Measurements from ENCODE around the gene TADA2B. TPM values are rescaled to one million over a fixed set of nuclear protein-coding genes. Genes with fewer than 3 reads are reported as not detected.

TADA2B gene
- total and polyA plus RNA-seq, 2 experiments from 2014 or later, result 3.6 to 11.4 TPM

- no peak for TF ChIP-seq CREB1 (CRISPR knock-in tag; IDR thresholded peaks at IDR 0.05; ENCODE audit: low read depth)
Observed at GRCh38 chr4:7063362-7063761, 20.2 kb downstream of the TADA2B start (continued).

GRCh38 chr4:7066006-7066405 lies 22.8 kb downstream of the TADA2B start:
- ATAC-seq, result no peak
- DNase-seq (ENCODE audit: low spot score), result no peak
- no peaks in the 10 kb centered on the region for H3F3A ChIP-seq (replicated peaks; ENCODE audit: low read depth)
- TF ChIP-seq CTCF (conservative IDR thresholded peaks at IDR 0.05; ENCODE audit: low read depth in 2 of 2), result no peak
- TF ChIP-seq ZNF114 (CRISPR knock-in tag; IDR thresholded peaks at IDR 0.05), result no peak
- TF ChIP-seq CREB1 (CRISPR knock-in tag; IDR thresholded peaks at IDR 0.05; ENCODE audit: low read depth), result no peak
- no peak for TF ChIP-seq ETS1 (IDR thresholded peaks at IDR 0.05)
- no peak for TF ChIP-seq ZNF331 (CRISPR knock-in tag; IDR thresholded peaks at IDR 0.05; ENCODE audit: low read depth)
- no peak for TF ChIP-seq STAT1 (IDR thresholded peaks at IDR 0.05; ENCODE audit: unreplicated experiment)
- TF ChIP-seq EZH2phosphoT487 (IDR thresholded peaks at IDR 0.05; ENCODE audit: unreplicated experiment), result no peak
- no peak for TF ChIP-seq REST (IDR thresholded peaks at IDR 0.05; ENCODE audit: unreplicated experiment)
- TF ChIP-seq, protein P1, sequence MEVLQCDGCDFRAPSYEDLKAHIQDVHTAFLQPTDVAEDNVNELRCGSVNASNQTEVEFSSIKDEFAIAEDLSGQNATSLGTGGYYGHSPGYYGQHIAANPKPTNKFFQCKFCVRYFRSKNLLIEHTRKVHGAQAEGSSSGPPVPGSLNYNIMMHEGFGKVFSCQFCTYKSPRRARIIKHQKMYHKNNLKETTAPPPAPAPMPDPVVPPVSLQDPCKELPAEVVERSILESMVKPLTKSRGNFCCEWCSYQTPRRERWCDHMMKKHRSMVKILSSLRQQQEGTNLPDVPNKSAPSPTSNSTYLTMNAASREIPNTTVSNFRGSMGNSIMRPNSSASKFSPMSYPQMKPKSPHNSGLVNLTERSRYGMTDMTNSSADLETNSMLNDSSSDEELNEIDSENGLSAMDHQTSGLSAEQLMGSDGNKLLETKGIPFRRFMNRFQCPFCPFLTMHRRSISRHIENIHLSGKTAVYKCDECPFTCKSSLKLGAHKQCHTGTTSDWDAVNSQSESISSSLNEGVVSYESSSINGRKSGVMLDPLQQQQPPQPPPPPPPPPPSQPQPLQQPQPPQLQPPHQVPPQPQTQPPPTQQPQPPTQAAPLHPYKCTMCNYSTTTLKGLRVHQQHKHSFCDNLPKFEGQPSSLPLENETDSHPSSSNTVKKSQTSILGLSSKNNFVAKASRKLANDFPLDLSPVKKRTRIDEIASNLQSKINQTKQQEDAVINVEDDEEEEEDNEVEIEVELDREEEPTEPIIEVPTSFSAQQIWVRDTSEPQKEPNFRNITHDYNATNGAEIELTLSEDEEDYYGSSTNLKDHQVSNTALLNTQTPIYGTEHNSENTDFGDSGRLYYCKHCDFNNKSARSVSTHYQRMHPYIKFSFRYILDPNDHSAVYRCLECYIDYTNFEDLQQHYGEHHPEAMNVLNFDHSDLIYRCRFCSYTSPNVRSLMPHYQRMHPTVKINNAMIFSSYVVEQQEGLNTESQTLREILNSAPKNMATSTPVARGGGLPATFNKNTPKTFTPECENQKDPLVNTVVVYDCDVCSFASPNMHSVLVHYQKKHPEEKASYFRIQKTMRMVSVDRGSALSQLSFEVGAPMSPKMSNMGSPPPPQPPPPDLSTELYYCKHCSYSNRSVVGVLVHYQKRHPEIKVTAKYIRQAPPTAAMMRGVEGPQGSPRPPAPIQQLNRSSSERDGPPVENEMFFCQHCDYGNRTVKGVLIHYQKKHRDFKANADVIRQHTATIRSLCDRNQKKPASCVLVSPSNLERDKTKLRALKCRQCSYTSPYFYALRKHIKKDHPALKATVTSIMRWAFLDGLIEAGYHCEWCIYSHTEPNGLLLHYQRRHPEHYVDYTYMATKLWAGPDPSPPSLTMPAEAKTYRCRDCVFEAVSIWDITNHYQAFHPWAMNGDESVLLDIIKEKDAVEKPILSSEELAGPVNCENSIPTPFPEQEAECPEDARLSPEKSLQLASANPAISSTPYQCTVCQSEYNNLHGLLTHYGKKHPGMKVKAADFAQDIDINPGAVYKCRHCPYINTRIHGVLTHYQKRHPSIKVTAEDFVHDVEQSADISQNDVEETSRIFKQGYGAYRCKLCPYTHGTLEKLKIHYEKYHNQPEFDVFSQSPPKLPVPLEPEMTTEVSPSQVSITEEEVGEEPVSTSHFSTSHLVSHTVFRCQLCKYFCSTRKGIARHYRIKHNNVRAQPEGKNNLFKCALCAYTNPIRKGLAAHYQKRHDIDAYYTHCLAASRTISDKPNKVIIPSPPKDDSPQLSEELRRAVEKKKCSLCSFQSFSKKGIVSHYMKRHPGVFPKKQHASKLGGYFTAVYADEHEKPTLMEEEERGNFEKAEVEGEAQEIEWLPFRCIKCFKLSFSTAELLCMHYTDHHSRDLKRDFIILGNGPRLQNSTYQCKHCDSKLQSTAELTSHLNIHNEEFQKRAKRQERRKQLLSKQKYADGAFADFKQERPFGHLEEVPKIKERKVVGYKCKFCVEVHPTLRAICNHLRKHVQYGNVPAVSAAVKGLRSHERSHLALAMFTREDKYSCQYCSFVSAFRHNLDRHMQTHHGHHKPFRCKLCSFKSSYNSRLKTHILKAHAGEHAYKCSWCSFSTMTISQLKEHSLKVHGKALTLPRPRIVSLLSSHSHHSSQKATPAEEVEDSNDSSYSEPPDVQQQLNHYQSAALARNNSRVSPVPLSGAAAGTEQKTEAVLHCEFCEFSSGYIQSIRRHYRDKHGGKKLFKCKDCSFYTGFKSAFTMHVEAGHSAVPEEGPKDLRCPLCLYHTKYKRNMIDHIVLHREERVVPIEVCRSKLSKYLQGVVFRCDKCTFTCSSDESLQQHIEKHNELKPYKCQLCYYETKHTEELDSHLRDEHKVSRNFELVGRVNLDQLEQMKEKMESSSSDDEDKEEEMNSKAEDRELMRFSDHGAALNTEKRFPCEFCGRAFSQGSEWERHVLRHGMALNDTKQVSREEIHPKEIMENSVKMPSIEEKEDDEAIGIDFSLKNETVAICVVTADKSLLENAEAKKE (CRISPR knock-in tag; IDR thresholded peaks at IDR 0.05), result no peak
- TF ChIP-seq JUNB (IDR thresholded peaks at IDR 0.05; ENCODE audit: unreplicated experiment), result no peak
- no peak for TF ChIP-seq POLR2AphosphoS5 (IDR thresholded peaks at IDR 0.05; ENCODE audit: low read depth)
- no peak for TF ChIP-seq NANOG (IDR thresholded peaks at IDR 0.05; ENCODE audit: borderline replicate concordance)
- no peak for TF ChIP-seq EZH2 (IDR thresholded peaks at IDR 0.05; ENCODE audit: low read depth, unreplicated experiment)
- no peak overlapping the region for H2AFZ ChIP-seq
- Mint-ChIP-seq H3K27ac (no peak overlapping the region), H3K4me1 (peaks cover 20% of the 10 kb centered on the region), H3K4me3 (peak overlapping the region; percentile 92), H3K9me3 (no peaks in the 10 kb centered on the region), H3K27me3 (ENCODE audit: insufficient read depth, low read depth, poor library complexity) (peaks cover 17% of the 10 kb centered on the region), H3K36me3 (ENCODE audit: low read depth) (peaks cover 44% of the 10 kb centered on the region)
- peaks cover 46% of the 10 kb centered on the region for H3K79me2 ChIP-seq (replicated peaks; ENCODE audit: insufficient read depth)
- peaks cover 20% of the 10 kb centered on the region; the same call in 1 of the 2 replicates for H3K4me1 ChIP-seq (ENCODE audit: insufficient read depth)
- no peaks in the 10 kb centered on the region for H3K9me2 ChIP-seq (ENCODE audit: insufficient read depth)
- H3K27ac ChIP-seq (ENCODE audit: low read depth), result no peak overlapping the region
- H3K27me3 ChIP-seq (ENCODE audit: insufficient read depth), result peaks cover 21% of the 10 kb centered on the region
- H3K4me3 ChIP-seq, result peak overlapping the region; percentile 72; the same call in 1 of the 2 replicates
- peaks cover 19% of the 10 kb centered on the region; the same call in 1 of the 2 replicates for H3K36me3 ChIP-seq (ENCODE audit: insufficient read depth)
- H3K4me2 ChIP-seq, result no peak overlapping the region
- H4K20me1 ChIP-seq (replicated peaks; ENCODE audit: insufficient read depth), result peaks cover 41% of the 10 kb centered on the region

Measured in GM23338 (cell line).